Breast epithelium (tissue), 4 donors: Measurements from ENCODE around the gene SIL1. TPM values are rescaled to one million over a fixed set of nuclear protein-coding genes. Genes with fewer than 3 reads are reported as not detected.

Source experiments
- DNase-seq, 2 donors: peaks; one replicate each; pipeline ENCODE4 v3.0.0-alpha.2; 2019; ENCODE audit warnings: low spot score in 2 of 2
- H3K27ac ChIP-seq, 2 donors: fragments of 200-600 bp; sonication (generic) in 1 of 2; one replicate each; pipeline ENCODE4 v1.5.1; 2016 to 2019; ENCODE audit warnings: mild to moderate bottlenecking in 1 of 2
- H3K27me3 ChIP-seq, 2 donors: fragments of 200-600 bp; sonication (generic) in 1 of 2; one replicate each; pipeline versions ENCODE4 v1.5.1 to v1.6.0; 2017 to 2019; ENCODE audit warnings: control low read depth in 1 of 2, mild to moderate bottlenecking in 1 of 2
- H3K36me3 ChIP-seq: fragments of 200-600 bp; one replicate; pipeline ENCODE4 v1.5.1; 2019
- H3K4me1 ChIP-seq, 2 donors: fragments of 200-600 bp; sonication (generic); one replicate each; pipeline ENCODE4 v1.5.1; 2016 to 2019; ENCODE audit warnings: control low read depth in 1 of 2
- H3K4me3 ChIP-seq, 3 donors: fragments of 200-600 bp; sonication (generic); 1 replicate in 2 of 3; 2 replicates in 1 of 3; pipeline ENCODE4 v1.5.1; 2016 to 2019; ENCODE audit warnings: mild to moderate bottlenecking in 3 of 3, moderate library complexity in 2 of 3
- H3K9me3 ChIP-seq, 2 donors: fragments of 200-600 bp; sonication (generic) in 1 of 2; one replicate each; pipeline ENCODE4 v1.5.1; 2016 to 2019; ENCODE audit warnings: control low read depth in 1 of 2
- CTCF ChIP-seq, 3 donors: fragments of 450-650 bp; IDR thresholded peaks; one replicate each; pipeline ENCODE4 v1.5.1; 2016 to 2017; ENCODE audit warnings: antibody characterized with exemption in 3 of 3, mild to moderate bottlenecking in 3 of 3, moderate library complexity in 3 of 3
- POLR2A ChIP-seq: fragments of 450-650 bp; IDR thresholded peaks from one replicate; pipeline ENCODE4 v1.6.1; 2016; ENCODE audit warnings: antibody characterized with exemption, mild to moderate bottlenecking, moderate library complexity
- POLR2AphosphoS5 ChIP-seq, 3 donors: sonication (generic); formaldehyde crosslinking; IDR thresholded peaks; one replicate each; pipeline ENCODE4 v1.6.1; 2017; ENCODE audit warnings: antibody characterized with exemption in 3 of 3
- intact Hi-C: fragments of 100-400 bp; cut with DNase I; formaldehyde crosslinking; loops from one replicate; pipeline ENCODE4 v1.15.1; 2023; ENCODE audit warnings: low total_unique reads
- total RNA-seq, 3 donors: library from RNA; depleted of rRNA; stranded (reverse); fragments of >200 nt; gene quantifications; one replicate each; pipeline ENCODE4 v1.1.0, GENCODE V29; 2016

The SIL1 gene
- total RNA-seq, 3 donors from 2014 or later: 29.9 to 63.9 (median 48.2) TPM

- no peaks in the 10 kb centered on the region for H3K36me3 ChIP-seq
- intact Hi-C loops: no loop called here
- no peak for DNase-seq
- TF ChIP-seq POLR2AphosphoS5 (IDR thresholded peaks at IDR 0.05): no peak
- no peak for TF ChIP-seq CTCF (IDR thresholded peaks at IDR 0.05)
- TF ChIP-seq POLR2A: no peak
- H3K27me3 ChIP-seq: no peaks in the 10 kb centered on the region
- peak overlapping the region in 1 of 2 donors; percentile 25 for H3K27ac ChIP-seq
- no peaks in the 10 kb centered on the region for H3K9me3 ChIP-seq
- no peak overlapping the region for H3K4me3 ChIP-seq
- peaks cover 0 to 26% of the 10 kb centered on the region in 2 donors for H3K4me1 ChIP-seq
These were observed 60.1 kb downstream of the SIL1 start for GRCh38 chr5:139138109-139138508.

GRCh38 chr5:139137697-139138096, 60.5 kb downstream of the SIL1 start:
- DNase-seq: no peak
- intact Hi-C loops: no loop called here

GRCh38 chr5:139134906-139135305, 63.3 kb downstream of the SIL1 start:
- intact Hi-C loops: no loop called here
- DNase-seq: no peak

More at GRCh38 chr5:139137697-139138096, 60.5 kb downstream of the SIL1 start:
- TF ChIP-seq POLR2A: no peak
- no peak for TF ChIP-seq CTCF (IDR thresholded peaks at IDR 0.05)
- no peak for TF ChIP-seq POLR2AphosphoS5 (IDR thresholded peaks at IDR 0.05)
- H3K4me3 ChIP-seq: no peak overlapping the region
- H3K9me3 ChIP-seq: no peaks in the 10 kb centered on the region
- no peaks in the 10 kb centered on the region for H3K36me3 ChIP-seq
- no peak overlapping the region for H3K27ac ChIP-seq
- peaks cover 0 to 26% of the 10 kb centered on the region in 2 donors for H3K4me1 ChIP-seq
- no peaks in the 10 kb centered on the region for H3K27me3 ChIP-seq

GRCh38 chr5:139133282-139133681, 64.9 kb downstream of the SIL1 start:
- no peak overlapping the region for H3K4me3 ChIP-seq
- no peak overlapping the region for H3K27ac ChIP-seq
- peaks cover 0 to 14% of the 10 kb centered on the region in 2 donors for H3K4me1 ChIP-seq
- no peaks in the 10 kb centered on the region for H3K27me3 ChIP-seq
- no peak for DNase-seq
- no peaks in the 10 kb centered on the region for H3K36me3 ChIP-seq
- TF ChIP-seq CTCF (IDR thresholded peaks at IDR 0.05): no peak
- TF ChIP-seq POLR2AphosphoS5 (IDR thresholded peaks at IDR 0.05): no peak
- no peak for TF ChIP-seq POLR2A
- no peaks in the 10 kb centered on the region for H3K9me3 ChIP-seq
- intact Hi-C loops: no loop called here

More at GRCh38 chr5:139134906-139135305, 63.3 kb downstream of the SIL1 start:
- Histone ChIP-seq H3K4me3 (no peak overlapping the region), H3K27ac (no peak overlapping the region), H3K27me3 (no peaks in the 10 kb centered on the region), H3K9me3 (no peaks in the 10 kb centered on the region), H3K36me3 (no peaks in the 10 kb centered on the region), H3K4me1 (peaks cover 0 to 18% of the 10 kb centered on the region in 2 donors)
- TF ChIP-seq POLR2AphosphoS5 (IDR thresholded peaks at IDR 0.05) (no peak), POLR2A (no peak), CTCF (IDR thresholded peaks at IDR 0.05) (no peak)

GRCh38 chr5:139132515-139132914, 65.7 kb downstream of the SIL1 start:
- peak overlapping the region; percentile 85 to 88 for H3K27ac ChIP-seq
- no peaks in the 10 kb centered on the region for H3K36me3 ChIP-seq
- no peak for TF ChIP-seq POLR2A
- no peak for TF ChIP-seq CTCF (IDR thresholded peaks at IDR 0.05)
- no peak for TF ChIP-seq POLR2AphosphoS5 (IDR thresholded peaks at IDR 0.05)
- no peaks in the 10 kb centered on the region for H3K27me3 ChIP-seq
- DNase-seq: no peak
- intact Hi-C loops: no loop called here
- no peaks in the 10 kb centered on the region for H3K9me3 ChIP-seq
- H3K4me3 ChIP-seq: no peak overlapping the region
- peaks cover 0 to 9% of the 10 kb centered on the region in 2 donors for H3K4me1 ChIP-seq
